Testis (tissue), 2 donors: ENCODE results near the gene KCNH4.

Source experiments
- CTCF ChIP-seq, 3 experiments: fragments of 450-650 bp in 2 of 3; fragments of 200-600 bp in 1 of 3; sonication (generic) in 1 of 3; IDR thresholded peaks; one replicate each; pipeline ENCODE4 v1.5.1; 2016 to 2019; ENCODE audit warnings: antibody characterized with exemption in 3 of 3, mild to moderate bottlenecking in 2 of 3, moderate library complexity in 1 of 3
- POLR2A ChIP-seq: fragments of 450-650 bp; IDR thresholded peaks from one replicate; pipeline ENCODE4 v1.6.1; 2017; ENCODE audit warnings: antibody characterized with exemption, mild to moderate bottlenecking, moderate library complexity

GRCh38 chr17:42191275-42191608, 10.3 kb upstream of the KCNH4 start:
- TF ChIP-seq CTCF (IDR thresholded peaks at IDR 0.05) (no peak), POLR2A (no peak)
